HCT116 (cell line): ENCODE data around the gene SLX9. TPM values are rescaled to one million over a fixed set of nuclear protein-coding genes. Genes with fewer than 3 reads are reported as not detected.

Experiments
- ATAC-seq: fragments of 200-7000 bp; cut with Tn5 transposase; 2 replicates; pipeline ENCODE4 v1.9.1; 2020; ENCODE audit warnings: mild to moderate bottlenecking, moderate library complexity
- BruUV-seq: library from RNA; stranded (reverse); fragments of 400-500 nt; replicated peaks from 2 replicates; lab custom pipeline; 2021; lab: Mats Ljungman, UMichigan
- CTCF ChIA-PET: fragments of 300-600 bp; sonication (Branson Sonifier 250); formaldehyde crosslinking; loops from one replicate; lab custom pipeline; 2021; ENCODE audit warnings: antibody characterized with exemption; lab: Charles Lee
- POLR2A ChIA-PET: fragments of 300-600, 350-600 bp; sonication (Branson Sonifier 250); formaldehyde crosslinking; loops from one replicate; lab custom pipeline; 2021; ENCODE audit warnings: antibody characterized with exemption; lab: Charles Lee
- RAD21 ChIA-PET, 2 experiments: fragments of 300-600 bp; sonication (Branson Sonifier 250); formaldehyde crosslinking; loops; one replicate each; lab custom pipeline; 2023; ENCODE audit warnings: low total read pairs in 2 of 2; ENCODE audit not compliant: uncharacterized antibody in 2 of 2, unreplicated experiment in 2 of 2, low non-redundant PET in 1 of 2; lab: Charles Lee
- DNase-seq: peaks from one replicate; pipeline ENCODE4 v3.0.0-alpha.2; 2010; ENCODE audit warnings: low read depth, low spot score
- H2AFZ ChIP-seq: fragments of 200-600 bp; shearing (Covaris generic), sonication (generic); 2 replicates; pipeline ENCODE4 v1.6.1; 2017; ENCODE audit warnings: low read depth, mixed run types, mixed read lengths, antibody characterized with exemption, low read length; ENCODE audit not compliant: poor library complexity, severe bottlenecking
- H3K27ac ChIP-seq: 2 replicates; pipeline ENCODE4 v1.5.1; 2012; ENCODE audit warnings: low read depth, low read length
- H3K27me3 ChIP-seq: fragments of 200-600 bp; sonication (generic); 2 replicates; pipeline ENCODE4 v1.6.1; 2016; ENCODE audit warnings: mixed run types, low read length, mixed read lengths; ENCODE audit not compliant: insufficient read depth
- H3K36me3 ChIP-seq, 2 experiments: fragments of 200-500 bp in 1 of 2; fragments of 200-600 bp in 1 of 2; sonication (Bioruptor generic) in 1 of 2; sonication (generic) in 1 of 2; 2 replicates each; pipeline versions ENCODE4 v1.5.1 to v1.6.1; 2014 to 2016; ENCODE audit warnings: low read length in 2 of 2, inconsistent platforms in 1 of 2, mixed read lengths in 1 of 2, mixed run types in 1 of 2; ENCODE audit not compliant: insufficient read depth in 2 of 2, control insufficient read depth in 1 of 2
- H3K4me1 ChIP-seq, 2 experiments: fragments of 200-600 bp in 1 of 2; sonication (generic) in 1 of 2; 2 replicates each; pipeline versions ENCODE4 v1.5.1 to v1.6.1; 2012 to 2017; ENCODE audit warnings: low read length in 2 of 2, inconsistent platforms in 1 of 2, mild to moderate bottlenecking in 1 of 2, mixed read lengths in 1 of 2, mixed run types in 1 of 2, moderate library complexity in 1 of 2; ENCODE audit not compliant: insufficient read depth in 2 of 2, control insufficient read depth in 1 of 2
- H3K4me2 ChIP-seq: fragments of 200-600 bp; sonication (generic); 2 replicates; pipeline ENCODE4 v1.6.1; 2017; ENCODE audit warnings: mixed run types, low read length, mixed read lengths
- H3K4me3 ChIP-seq, 2 experiments: fragments of 200-600 bp in 1 of 2; sonication (generic) in 1 of 2; replicated peaks in 1 of 2; 2 replicates each; pipeline ENCODE4 v1.5.1; 2011 to 2016; ENCODE audit warnings: low read length in 2 of 2, control low read depth in 1 of 2, low read depth in 1 of 2, mild to moderate bottlenecking in 1 of 2, mixed read lengths in 1 of 2, mixed run types in 1 of 2
- H3K79me2 ChIP-seq: fragments of 200-600 bp; sonication (generic); 2 replicates; pipeline ENCODE4 v1.6.1; 2017; ENCODE audit warnings: mild to moderate bottlenecking, mixed run types, low read length, moderate library complexity, mixed read lengths; ENCODE audit not compliant: insufficient read depth
- H3K9ac ChIP-seq: fragments of 200-600 bp; sonication (generic); 2 replicates; pipeline ENCODE4 v1.6.1; 2016; ENCODE audit warnings: low read length, mixed read lengths
- H3K9me2 ChIP-seq: fragments of 200-600 bp; sonication (generic), shearing (Covaris generic); 2 replicates; pipeline ENCODE4 v1.6.1; 2017; ENCODE audit warnings: mixed run types, mild to moderate bottlenecking, moderate library complexity; ENCODE audit not compliant: insufficient read depth
- H3K9me3 ChIP-seq, 2 experiments: fragments of 200-500 bp in 1 of 2; fragments of 200-600 bp in 1 of 2; sonication (Bioruptor generic) in 1 of 2; sonication (generic) in 1 of 2; 2 replicates each; pipeline ENCODE4 v1.6.1; 2014 to 2017; ENCODE audit warnings: low read length in 2 of 2, mixed read lengths in 2 of 2, inconsistent platforms in 1 of 2, low read depth in 1 of 2, mild to moderate bottlenecking in 1 of 2, mixed run types in 1 of 2, moderate library complexity in 1 of 2; ENCODE audit not compliant: control insufficient read depth in 1 of 2, insufficient read depth in 1 of 2
- H4K20me1 ChIP-seq: fragments of 200-600 bp; sonication (generic), shearing (Covaris generic); 2 replicates; pipeline ENCODE4 v1.6.1; 2017; ENCODE audit warnings: mixed run types, mild to moderate bottlenecking, moderate library complexity; ENCODE audit not compliant: insufficient read depth
- EZH2 ChIP-seq: fragments of 200-600 bp; sonication (generic); IDR thresholded peaks from 2 replicates; pipeline ENCODE4 v1.6.1; 2017; ENCODE audit warnings: antibody characterized with exemption, mixed run types
- SP1 ChIP-seq: IDR thresholded peaks from 2 replicates; pipeline ENCODE4 v1.6.1; 2012; ENCODE audit warnings: low read depth
- SRF ChIP-seq: IDR thresholded peaks from 2 replicates; pipeline ENCODE4 v1.6.1; 2012; ENCODE audit warnings: low read depth
- YY1 ChIP-seq: IDR thresholded peaks from 2 replicates; pipeline ENCODE4 v1.6.1; 2011; ENCODE audit warnings: low read length, low read depth, moderate library complexity, mild to moderate bottlenecking; ENCODE audit not compliant: insufficient replicate concordance; ENCODE audit errors: extremely low read depth
- ZBTB33 ChIP-seq: IDR thresholded peaks from 2 replicates; pipeline ENCODE4 v1.6.1; 2011; ENCODE audit warnings: mild to moderate bottlenecking, low read length, moderate library complexity; ENCODE audit not compliant: insufficient replicate concordance; ENCODE audit errors: extremely low read depth
- intact Hi-C: fragments of 100-400 bp; cut with micrococcal nuclease; formaldehyde crosslinking; loops from 2 replicates; pipeline ENCODE4 v1.10.0; 2022
- total RNA-seq: library from RNA; stranded (reverse); gene quantifications from one replicate; pipeline ENCODE4 v1.2.1, GENCODE V29; 2021; ENCODE audit not compliant: unreplicated experiment

Gene SLX9
- total RNA-seq, 1 experiment from 2014 or later, result 61.9 TPM

GRCh38 chr21:45019887-45020537, 80.2 kb downstream of the SLX9 start:
- no peak for DNase-seq
- CTCF ChIA-PET, result no interaction called here
- Histone ChIP-seq H4K20me1 (no peaks in the 10 kb centered on the region), H3K4me2 (no peak overlapping the region), H3K4me1 (no peaks in the 10 kb centered on the region), H3K4me3 (no peak overlapping the region), H3K27me3 (no peaks in the 10 kb centered on the region), H3K36me3 (no peaks in the 10 kb centered on the region), H3K79me2 (no peaks in the 10 kb centered on the region), H3K9me2 (no peaks in the 10 kb centered on the region), H3K9me3 (no peaks in the 10 kb centered on the region), H3K9ac (no peak overlapping the region), H3K27ac (no peak overlapping the region), H2AFZ (no peak overlapping the region)
- no peak for ATAC-seq
- intact Hi-C loops, result no loop called here
- no peak for TF ChIP-seq SRF
- TF ChIP-seq YY1, result no peak
- TF ChIP-seq ZBTB33, result no peak
- TF ChIP-seq SP1, result no peak
- POLR2A ChIA-PET, result no interaction called here
- RAD21 ChIA-PET, result no interaction called here
- no TSS peak for BruUV-seq

- no peaks in the 10 kb centered on the region for H3K79me2 ChIP-seq
- H3K4me1 ChIP-seq, result no peaks in the 10 kb centered on the region
- no peaks in the 10 kb centered on the region for H3K27me3 ChIP-seq
- DNase-seq, result no peak
- TF ChIP-seq SRF (no peak), EZH2 (no peak)
- TF ChIP-seq, all 23 proteins: peak for 0
- H3K4me3 ChIP-seq, result no peak overlapping the region
- H4K20me1 ChIP-seq, result no peaks in the 10 kb centered on the region
- no peak for ATAC-seq
- H3K9me2 ChIP-seq, result no peaks in the 10 kb centered on the region
- no peak overlapping the region for H3K9ac ChIP-seq
- intact Hi-C loops, result no loop called here
- ChIA-PET CTCF (no interaction called here), RAD21 (no interaction called here), POLR2A (no interaction called here)
- no peaks in the 10 kb centered on the region for H3K36me3 ChIP-seq
- no TSS peak for BruUV-seq
- H3K27ac ChIP-seq, result no peak overlapping the region
- H2AFZ ChIP-seq, result no peak overlapping the region
- no peaks in the 10 kb centered on the region for H3K9me3 ChIP-seq
- H3K4me2 ChIP-seq, result no peak overlapping the region
Measured at GRCh38 chr21:45020629-45021427, 81.0 kb downstream of the SLX9 start.
